NCI-H1092 treated with DMSO at 0.1 percent for 48 hours (cell line): ENCODE results near the gene DOCK8.
"Not testable (repeated sequence)": the region's sequence is repeated elsewhere in the genome, so short reads cannot be mapped to it uniquely, and the experiment has no call there.

Source experiments
- DNase-seq: peaks from one replicate; lab custom pipeline; 2025; lab: John Stamatoyannopoulos, UW

Gene DOCK8

GRCh38 chr9:214648-215493 is at the start of gene DOCK8:
Gene DOCK8 (plus strand): TSS chr9:214865. CDS start chr9:214977, 112 bp downstream.
- no peak for DNase-seq

GRCh38 chr9:169757-170156 is 44.9 kb upstream of the DOCK8 start:
- DNase-seq, result not testable (repeated sequence)

GRCh38 chr9:178140-178825 is 36.4 kb upstream of the DOCK8 start:
- DNase-seq, result not testable (repeated sequence)

- DNase-seq, result not testable (repeated sequence)
Observed at GRCh38 chr9:178970-179383, 35.7 kb upstream of the DOCK8 start, which contains the start of gene ZNG1A. Gene ZNG1A (minus strand): TSS chr9:179056. CDS start chr9:178969, 87 bp downstream.

GRCh38 chr9:199601-200000 is 15.1 kb upstream of the DOCK8 start:
- not testable (repeated sequence) for DNase-seq

GRCh38 chr9:206481-206880 is 8.2 kb upstream of the DOCK8 start:
- no peak for DNase-seq

- DNase-seq, result no peak
Observed at GRCh38 chr9:209143-209758, 5.4 kb upstream of the DOCK8 start.

GRCh38 chr9:211036-211435 is 3.6 kb upstream of the DOCK8 start:
- DNase-seq, result no peak

GRCh38 chr9:211557-211956 is 3.1 kb upstream of the DOCK8 start:
- DNase-seq, result no peak

GRCh38 chr9:212297-212696 is 2.4 kb upstream of the DOCK8 start:
- no peak for DNase-seq

GRCh38 chr9:213901-214300 is 764 bp upstream of the DOCK8 start:
- not testable (repeated sequence) for DNase-seq

GRCh38 chr9:214351-214647 is 366 bp upstream of the DOCK8 start:
- no peak for DNase-seq

- DNase-seq, result no peak
Observed at GRCh38 chr9:215631-216155, 1.0 kb downstream of the DOCK8 start.

GRCh38 chr9:216866-217265 is 2.2 kb downstream of the DOCK8 start:
- DNase-seq, result no peak

GRCh38 chr9:217950-218349 is 3.3 kb downstream of the DOCK8 start:
- no peak for DNase-seq

- DNase-seq, result not testable (repeated sequence)
Observed at GRCh38 chr9:219036-219435, 4.4 kb downstream of the DOCK8 start.

GRCh38 chr9:219670-220365 is 5.2 kb downstream of the DOCK8 start:
- DNase-seq, result no peak

- DNase-seq, result no peak
Observed at GRCh38 chr9:221989-222776, 7.5 kb downstream of the DOCK8 start.

GRCh38 chr9:223152-223551 is 8.5 kb downstream of the DOCK8 start:
- no peak for DNase-seq

- no peak for DNase-seq
Observed at GRCh38 chr9:224026-224425, 9.4 kb downstream of the DOCK8 start.
